ENCODE measurements around the gene CD44.
A peak's percentile ranks its signal among the peaks of the same experiment; 100 is the strongest.
"Not testable (repeated sequence)": the region's sequence is repeated elsewhere in the genome, so short reads cannot be mapped to it uniquely, and the experiment has no call there.

CD44 gene

DNA sequence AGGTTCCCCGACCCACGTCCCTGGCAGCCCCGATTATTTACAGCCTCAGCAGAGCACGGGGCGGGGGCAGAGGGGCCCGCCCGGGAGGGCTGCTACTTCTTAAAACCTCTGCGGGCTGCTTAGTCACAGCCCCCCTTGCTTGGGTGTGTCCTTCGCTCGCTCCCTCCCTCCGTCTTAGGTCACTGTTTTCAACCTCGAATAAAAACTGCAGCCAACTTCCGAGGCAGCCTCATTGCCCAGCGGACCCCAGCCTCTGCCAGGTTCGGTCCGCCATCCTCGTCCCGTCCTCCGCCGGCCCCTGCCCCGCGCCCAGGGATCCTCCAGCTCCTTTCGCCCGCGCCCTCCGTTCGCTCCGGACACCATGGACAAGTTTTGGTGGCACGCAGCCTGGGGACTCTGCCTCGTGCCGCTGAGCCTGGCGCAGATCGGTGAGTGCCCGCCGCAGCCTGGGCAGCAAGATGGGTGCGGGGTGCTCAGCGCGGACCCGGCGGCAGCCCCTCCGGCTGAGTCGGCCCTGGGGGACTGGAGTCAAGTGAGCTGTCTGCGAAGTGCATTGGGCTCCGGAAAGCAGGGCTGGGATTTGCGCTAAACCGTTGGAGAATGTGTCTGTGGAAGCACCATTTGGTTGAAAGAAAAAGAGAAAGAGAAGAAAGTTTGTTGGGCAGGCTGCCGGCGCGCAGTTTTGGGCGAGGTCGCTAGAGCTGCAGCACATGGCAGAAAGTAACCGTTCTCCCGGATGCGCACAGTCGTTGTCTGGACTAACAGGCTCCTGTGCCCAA is at the start of gene CD44:
Gene CD44, plus strand, starts transcription at position 229 of the 779 bp plus-strand sequence. Its CDS starts 133 bp downstream, at position 362.
- H3K4me3 ChIP-seq (ENCODE audit: low read depth, low read length) = peak within 1 kb of the TSS; percentile 90

DNA sequence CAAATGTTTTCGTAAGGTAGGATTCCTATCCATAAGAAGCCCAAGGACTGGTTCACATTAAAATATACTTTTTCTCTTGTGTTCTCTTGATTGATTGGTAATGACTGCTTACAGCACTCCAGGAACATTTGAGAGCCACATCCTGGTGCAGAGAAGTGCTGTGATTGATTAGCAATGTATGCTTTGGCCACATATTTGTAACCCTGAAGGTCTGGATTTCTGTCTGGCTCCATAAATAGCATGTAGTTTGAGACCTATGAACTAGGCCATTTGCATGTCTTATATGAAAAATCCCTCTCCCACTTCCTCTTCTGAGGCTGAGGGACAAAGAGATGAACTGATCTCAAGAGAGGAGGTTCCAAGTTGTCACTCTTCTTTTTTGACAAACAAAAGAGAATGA is 49.3 kb upstream of the CD44 start:
- no peak overlapping the region for H3K4me3 ChIP-seq (ENCODE audit: low read depth, low read length)
- DNase-seq (ENCODE audit: low read depth) = peak; percentile 60
- TF ChIP-seq, protein P1, sequence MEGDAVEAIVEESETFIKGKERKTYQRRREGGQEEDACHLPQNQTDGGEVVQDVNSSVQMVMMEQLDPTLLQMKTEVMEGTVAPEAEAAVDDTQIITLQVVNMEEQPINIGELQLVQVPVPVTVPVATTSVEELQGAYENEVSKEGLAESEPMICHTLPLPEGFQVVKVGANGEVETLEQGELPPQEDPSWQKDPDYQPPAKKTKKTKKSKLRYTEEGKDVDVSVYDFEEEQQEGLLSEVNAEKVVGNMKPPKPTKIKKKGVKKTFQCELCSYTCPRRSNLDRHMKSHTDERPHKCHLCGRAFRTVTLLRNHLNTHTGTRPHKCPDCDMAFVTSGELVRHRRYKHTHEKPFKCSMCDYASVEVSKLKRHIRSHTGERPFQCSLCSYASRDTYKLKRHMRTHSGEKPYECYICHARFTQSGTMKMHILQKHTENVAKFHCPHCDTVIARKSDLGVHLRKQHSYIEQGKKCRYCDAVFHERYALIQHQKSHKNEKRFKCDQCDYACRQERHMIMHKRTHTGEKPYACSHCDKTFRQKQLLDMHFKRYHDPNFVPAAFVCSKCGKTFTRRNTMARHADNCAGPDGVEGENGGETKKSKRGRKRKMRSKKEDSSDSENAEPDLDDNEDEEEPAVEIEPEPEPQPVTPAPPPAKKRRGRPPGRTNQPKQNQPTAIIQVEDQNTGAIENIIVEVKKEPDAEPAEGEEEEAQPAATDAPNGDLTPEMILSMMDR (IDR thresholded peaks at IDR 0.05; ENCODE audit: low read depth, low read length, missing control alignments) = no peak

More for the DNA sequence above, at the start of gene CD44:
- TF ChIP-seq, protein P1 (IDR thresholded peaks at IDR 0.05; ENCODE audit: low read depth, low read length, missing control alignments) = no peak
- DNase-seq (ENCODE audit: low read depth) = no peak

DNA sequence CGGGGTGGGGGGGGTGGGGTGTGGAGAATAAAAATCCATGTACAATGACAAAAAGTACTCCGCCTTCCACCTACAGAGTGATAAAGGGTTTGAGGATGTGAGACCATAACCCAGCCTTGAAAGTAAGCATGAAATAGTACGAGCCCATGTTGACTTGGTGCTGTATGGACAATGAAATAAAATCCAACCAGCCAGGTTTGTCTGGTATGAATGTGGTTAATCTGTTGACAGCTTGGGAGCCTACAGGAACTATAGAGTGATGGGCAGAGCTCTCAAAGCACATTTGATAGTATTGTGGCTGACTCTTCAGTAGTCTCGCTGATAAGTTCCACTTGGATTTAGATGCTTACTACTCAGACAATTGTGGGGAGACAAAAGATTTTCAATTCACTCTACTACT is 48.8 kb upstream of the CD44 start:
- no peak for DNase-seq (ENCODE audit: low read depth)
- TF ChIP-seq, protein P1 (IDR thresholded peaks at IDR 0.05; ENCODE audit: low read depth, low read length, missing control alignments) = no peak
- H3K4me3 ChIP-seq (ENCODE audit: low read depth, low read length) = no peak overlapping the region

DNA sequence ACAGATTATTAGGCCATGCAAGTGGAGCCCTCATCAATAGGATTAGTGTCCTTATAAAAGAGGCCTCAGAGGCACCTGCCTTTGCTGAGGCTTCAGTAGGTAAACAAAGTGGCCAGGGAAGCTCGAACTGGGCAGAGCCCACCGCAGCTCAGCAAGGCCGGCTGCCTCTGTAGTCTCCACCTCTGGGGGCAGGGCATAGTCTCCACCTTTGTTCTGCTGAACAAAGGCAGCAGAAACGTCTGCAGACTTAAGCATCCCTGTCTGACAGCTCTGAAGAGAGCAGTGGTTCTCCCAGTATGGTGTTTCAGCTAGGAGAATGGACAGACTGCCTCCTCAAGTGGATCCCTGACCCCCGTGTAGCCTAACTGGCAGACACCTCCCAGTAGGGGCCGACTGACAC is 48.0 kb upstream of the CD44 start:
- not testable (repeated sequence) for DNase-seq (ENCODE audit: low read depth); H3K4me3 ChIP-seq (ENCODE audit: low read depth, low read length)

DNA sequence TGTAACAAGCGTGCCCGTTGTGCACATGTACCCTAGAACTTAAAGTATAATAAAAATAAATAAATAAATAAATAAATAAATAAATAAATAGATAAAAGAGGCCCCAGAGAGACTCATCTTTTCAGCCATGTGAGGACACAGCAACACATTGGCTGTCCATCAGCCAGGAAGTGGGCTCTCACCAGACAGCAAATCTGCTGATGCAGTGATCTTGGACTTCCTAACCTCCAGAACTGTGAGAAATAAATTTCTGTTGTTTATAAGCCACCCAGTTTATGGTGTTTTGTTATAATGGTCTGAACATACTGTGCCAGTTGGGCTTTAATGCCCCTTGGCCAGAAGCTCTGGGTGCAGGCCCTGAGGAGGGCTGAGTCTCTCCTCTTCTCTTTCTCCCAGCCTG is 42.2 kb upstream of the CD44 start:
- TF ChIP-seq, protein P1 (IDR thresholded peaks at IDR 0.05; ENCODE audit: low read depth, low read length, missing control alignments) = no peak
- H3K4me3 ChIP-seq (ENCODE audit: low read depth, low read length) = no peak overlapping the region
- no peak for DNase-seq (ENCODE audit: low read depth)

- TF ChIP-seq, protein P1 (IDR thresholded peaks at IDR 0.05; ENCODE audit: low read depth, low read length, missing control alignments) = no peak
- no peak overlapping the region for H3K4me3 ChIP-seq (ENCODE audit: low read depth, low read length)
- no peak for DNase-seq (ENCODE audit: low read depth)
These were observed 41.0 kb upstream of the CD44 start for GRCh38 chr11:35097814-35098455.

DNA sequence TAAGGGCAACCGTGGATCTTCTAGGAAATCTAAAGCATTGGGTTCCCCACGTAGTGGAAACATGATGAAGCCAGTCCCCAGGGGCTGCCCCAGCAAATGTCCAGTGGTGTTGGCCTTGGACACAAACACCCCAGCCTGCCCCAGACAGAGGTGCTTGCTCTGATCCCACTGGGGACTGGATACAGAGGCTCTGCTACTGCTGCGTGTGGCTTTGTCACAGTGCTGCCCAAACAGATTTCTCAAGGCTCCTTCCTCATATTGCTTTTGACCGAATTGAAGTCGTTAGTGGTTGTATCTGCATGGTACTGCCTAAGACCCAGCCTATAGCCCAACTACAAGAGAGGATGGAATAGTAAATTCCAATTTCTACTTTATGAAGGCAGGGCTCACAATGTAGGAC is 40.1 kb upstream of the CD44 start:
- DNase-seq (ENCODE audit: low read depth) = no peak
- no peak overlapping the region for H3K4me3 ChIP-seq (ENCODE audit: low read depth, low read length)
- TF ChIP-seq, protein P1 (IDR thresholded peaks at IDR 0.05; ENCODE audit: low read depth, low read length, missing control alignments) = no peak
